H54 (cell line): Measurements from ENCODE around the gene FRMD1.
A peak's percentile ranks its signal among the peaks of the same experiment; 100 is the strongest.

Experiments used
- DNase-seq: peaks from one replicate; pipeline ENCODE4 v3.0.0; 2011; ENCODE audit warnings: low spot score, mixed read lengths; ENCODE audit not compliant: insufficient read length
- FAIRE-seq: peaks from 3 replicates; lab custom pipeline; 2011; peaks lifted over from hg19 to GRCh38; lab: Jason Lieb, UNC
- POLR2A ChIP-seq: IDR thresholded peaks from 2 replicates; pipeline ENCODE4 v1.6.1; 2011; ENCODE audit warnings: low read depth, mild to moderate bottlenecking, low read length

FRMD1 gene

DNA sequence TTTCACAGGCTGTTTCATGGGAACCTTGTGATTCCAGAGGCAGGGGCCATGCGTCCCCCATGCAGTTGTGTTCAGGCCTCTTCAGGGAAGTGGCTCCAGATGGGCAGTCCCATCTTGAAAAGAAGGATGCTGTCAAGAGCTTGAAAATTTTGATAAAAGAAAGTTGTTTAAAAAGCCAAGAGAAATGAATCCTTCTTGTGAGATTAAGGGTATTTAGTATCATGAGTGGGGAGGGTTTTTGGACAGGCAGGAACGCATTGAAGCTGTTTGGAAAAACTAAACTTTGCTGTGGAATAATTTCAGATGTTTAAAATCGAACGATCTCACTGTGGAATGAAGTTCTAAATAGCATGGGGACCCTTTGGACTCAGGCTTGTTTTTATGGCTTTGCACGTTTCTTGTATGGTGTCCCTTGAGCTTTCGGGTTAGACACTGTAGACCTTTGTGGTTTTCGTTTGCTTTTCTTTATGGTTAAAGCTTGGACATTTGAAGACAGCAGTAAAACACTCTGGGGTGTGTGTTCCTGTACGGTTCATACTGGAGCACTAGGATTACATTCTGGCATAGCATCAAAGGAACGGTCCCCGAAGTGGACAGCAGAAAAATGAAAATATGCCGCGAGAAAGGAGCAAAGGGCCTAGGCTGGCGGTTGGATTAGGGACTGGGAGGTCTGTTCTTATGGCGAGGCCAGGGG is 63.4 kb downstream of the FRMD1 start:
- FAIRE-seq (no peak), DNase-seq (no peak)
- TF ChIP-seq POLR2A, result no peak

DNA sequence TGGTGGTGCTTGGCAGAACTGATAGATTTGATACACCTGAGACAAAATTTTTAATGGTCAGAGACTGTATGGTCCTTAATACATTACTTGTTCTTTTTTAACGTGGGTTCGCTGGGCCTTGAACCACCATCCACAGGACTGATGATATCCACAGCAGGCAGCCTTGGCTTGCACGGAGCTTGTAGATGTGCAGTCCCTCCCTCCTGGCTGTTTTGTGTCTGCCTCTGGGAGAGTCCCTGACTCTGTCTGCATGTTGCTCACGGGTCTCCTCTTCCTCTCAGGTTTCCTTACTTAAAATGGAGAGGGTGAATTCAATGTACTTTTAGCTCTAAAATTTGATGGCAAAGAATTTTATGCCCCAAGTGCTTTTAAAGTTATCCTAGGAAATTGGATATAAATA is 64.0 kb downstream of the FRMD1 start:
- no peak for TF ChIP-seq POLR2A
- DNase-seq, result no peak
- FAIRE-seq, result no peak

DNA sequence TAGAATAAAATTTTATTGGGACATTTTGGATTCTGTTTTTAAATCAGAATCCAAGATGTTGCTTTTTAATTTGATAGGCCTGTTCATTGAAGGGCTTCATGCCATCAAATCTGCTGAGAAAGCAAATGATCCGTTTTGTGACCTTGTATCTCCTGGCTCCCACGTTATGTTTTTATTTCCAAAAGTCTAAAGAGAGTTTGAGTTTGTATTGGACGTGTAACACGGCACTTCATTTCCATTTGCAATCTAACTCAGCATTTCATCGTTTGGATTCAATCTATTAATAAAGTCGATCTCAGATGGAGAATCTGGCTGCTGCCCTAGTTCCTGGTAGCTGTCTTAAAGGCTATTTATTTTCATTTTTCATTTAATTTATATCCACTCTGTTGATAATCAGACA is 64.6 kb downstream of the FRMD1 start:
- DNase-seq (no peak), FAIRE-seq (no peak)
- no peak for TF ChIP-seq POLR2A

DNA sequence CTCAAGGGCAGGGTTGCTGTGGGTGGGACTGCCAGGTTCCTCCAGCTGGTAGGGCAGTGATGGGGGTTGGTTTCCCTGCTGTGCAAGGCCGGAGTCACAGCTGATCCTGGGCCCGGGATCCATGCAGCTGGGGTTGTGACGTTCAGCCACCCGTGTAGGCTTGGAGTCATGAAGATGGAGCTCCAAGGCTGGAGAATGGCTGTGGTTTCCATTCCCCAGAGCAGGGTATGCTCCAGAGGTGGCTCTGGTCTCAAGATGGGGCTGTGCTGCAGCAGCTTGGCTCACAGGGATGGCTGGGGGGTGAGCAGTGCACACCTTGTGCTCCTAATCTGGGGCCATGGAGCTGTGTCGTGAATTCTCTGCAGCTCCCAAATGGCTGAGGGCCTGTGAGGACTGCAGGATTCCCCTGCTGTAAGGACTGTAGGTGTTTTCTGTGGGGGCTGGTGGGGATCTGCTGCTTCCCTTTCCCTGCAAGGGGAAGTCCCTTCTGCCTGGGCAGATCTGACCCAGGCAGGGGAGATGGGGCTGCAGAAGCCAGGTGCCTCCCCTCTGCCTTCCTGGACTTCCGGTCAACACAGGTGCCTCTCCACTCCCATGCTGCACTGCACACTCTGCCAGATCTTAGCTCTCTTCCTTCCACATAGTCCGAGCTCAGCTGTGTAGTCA is 65.6 kb downstream of the FRMD1 start:
- FAIRE-seq, result no peak
- no peak for TF ChIP-seq POLR2A

DNA sequence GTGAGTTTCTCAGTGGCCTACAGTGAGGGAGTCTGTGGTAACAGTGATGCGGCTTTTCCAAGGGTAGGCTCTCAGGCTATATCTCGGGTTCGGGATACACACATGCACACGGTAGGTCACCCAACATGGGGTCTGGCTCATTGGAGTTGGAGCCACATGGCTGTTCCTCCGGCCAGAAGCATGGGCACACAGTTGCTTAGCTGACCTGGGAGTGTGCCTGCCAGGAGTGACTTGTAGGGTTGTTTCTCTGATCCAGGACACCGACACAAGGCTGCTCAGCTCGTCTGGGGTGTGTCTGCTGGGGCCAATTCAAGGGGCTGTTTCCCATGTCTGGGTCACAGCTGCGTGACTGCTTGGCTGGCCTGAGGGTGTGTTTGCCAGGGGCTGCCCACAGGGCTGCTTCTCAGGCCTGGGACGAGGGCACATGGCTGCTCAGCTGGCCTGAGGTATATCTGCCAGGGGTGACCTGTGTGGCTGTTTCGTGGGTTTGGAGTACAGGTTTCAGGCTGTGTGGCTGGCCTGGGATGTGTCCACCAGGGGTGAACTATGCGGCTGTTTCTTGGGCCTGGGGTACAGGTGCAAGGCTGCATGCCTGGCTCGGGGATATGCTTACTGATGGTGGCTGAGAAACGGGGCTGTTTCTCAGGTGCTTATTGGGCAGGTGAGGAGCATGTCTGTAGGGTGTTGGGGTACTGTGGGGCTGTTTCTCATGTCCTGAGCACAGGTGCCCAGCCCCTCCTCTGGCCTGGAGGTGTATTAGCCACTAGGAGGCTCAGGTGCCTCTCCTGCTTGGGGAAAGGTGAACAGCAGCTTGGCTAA is 66.4 kb downstream of the FRMD1 start:
- TF ChIP-seq POLR2A, result no peak
- FAIRE-seq, result no peak

More for the DNA sequence above, 65.6 kb downstream of the FRMD1 start:
- DNase-seq, result no peak

DNA sequence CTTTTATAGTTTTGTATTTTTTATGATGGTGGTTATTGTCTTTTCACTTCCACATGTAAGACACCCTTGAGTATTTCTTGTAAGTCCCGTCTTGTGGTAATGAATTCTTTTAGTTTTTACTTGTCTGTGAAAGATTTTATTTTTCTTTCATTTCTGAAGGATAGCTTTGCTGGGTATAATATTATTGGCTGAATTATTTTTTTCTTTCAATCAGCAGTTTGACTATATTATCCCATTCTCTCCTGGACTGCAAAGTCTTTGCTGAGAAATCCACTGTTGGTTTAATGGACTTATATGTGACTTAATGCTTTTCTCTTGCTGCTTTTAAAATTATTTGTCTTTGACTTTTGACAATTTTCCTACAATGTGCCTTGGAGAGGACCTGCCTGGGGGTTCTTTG is 67.7 kb downstream of the FRMD1 start:
- FAIRE-seq, result no peak
- DNase-seq, result no peak
- no peak for TF ChIP-seq POLR2A

More for the DNA sequence above, 66.4 kb downstream of the FRMD1 start:
- no peak for DNase-seq

DNA sequence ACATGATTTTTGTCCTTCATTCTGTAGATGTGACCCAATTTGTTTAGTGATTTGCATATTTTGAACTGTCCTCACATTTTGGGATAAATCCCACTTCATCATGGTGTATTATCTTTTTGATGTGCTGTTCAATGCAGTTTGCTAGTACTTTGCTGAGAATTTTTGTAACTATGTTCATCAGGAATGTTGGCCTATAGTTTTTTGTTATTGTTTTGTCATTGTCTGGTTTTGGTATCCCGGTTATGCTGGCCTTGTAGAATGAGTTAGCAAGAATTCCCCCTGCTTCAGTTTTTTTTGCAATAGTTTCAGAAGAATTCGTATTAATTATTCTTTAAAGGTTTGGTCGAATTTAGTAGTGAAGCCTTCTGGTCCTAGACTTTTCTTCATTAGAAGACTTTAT is 69.7 kb downstream of the FRMD1 start:
- DNase-seq (no peak), FAIRE-seq (no peak)
- no peak for TF ChIP-seq POLR2A

DNA sequence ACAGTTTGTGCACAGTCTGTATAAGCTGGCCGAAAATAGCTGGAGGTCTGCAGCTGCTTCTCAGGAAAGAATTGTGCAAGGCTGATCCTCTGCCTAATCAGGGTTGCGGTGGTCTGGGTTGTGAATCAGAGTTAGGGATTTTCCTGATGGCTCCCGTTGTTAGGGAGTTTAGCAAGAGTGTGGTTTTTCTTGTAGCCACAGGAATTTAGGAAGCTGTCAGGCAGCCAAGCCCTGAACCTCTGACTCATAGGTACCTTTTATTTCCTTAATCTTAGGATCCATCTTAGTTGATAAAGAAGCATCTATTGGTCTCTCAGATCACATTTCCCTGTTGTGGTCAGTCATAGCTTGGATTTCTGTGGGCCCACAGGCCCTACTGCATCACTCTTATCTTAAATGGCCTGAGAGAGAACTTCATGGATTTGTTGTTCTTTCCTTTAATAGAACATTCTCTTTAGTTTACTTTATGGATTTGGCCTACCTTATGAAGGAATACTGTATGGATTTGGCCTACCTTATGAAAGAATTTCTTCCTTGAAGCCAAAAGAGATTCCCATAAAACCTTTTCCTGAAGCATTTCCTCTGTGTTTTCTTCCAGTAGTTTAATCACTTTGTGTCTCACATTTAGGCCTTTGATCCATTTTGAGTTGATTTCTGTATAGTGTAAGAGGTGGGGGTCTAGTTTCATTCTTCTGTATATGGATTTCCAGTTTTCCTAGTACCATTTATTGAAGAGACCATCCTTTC is 71.2 kb downstream of the FRMD1 start:
- DNase-seq, result peak; percentile 31
- TF ChIP-seq POLR2A, result no peak
- FAIRE-seq, result peak; percentile 97

DNA sequence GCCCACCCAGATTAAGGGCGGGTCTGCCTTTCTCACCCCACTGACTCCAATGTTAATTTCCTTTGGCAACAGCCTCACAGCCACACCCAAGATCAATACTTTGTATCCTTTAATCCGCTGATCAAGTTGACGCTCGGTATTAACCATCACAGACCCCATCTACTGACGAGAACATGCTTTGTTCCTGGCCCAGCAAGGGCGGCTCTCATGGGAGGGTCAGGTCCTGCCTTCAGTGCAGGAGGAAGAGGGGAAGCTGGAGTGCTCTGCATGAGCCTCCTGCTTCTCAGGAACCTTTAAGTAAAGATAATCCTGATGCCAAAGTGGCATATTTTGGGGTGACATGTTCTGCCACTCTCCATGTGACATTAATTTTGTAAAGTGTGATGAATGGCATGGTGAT is 73.2 kb downstream of the FRMD1 start:
- FAIRE-seq (no peak), DNase-seq (no peak)
- no peak for TF ChIP-seq POLR2A

DNA sequence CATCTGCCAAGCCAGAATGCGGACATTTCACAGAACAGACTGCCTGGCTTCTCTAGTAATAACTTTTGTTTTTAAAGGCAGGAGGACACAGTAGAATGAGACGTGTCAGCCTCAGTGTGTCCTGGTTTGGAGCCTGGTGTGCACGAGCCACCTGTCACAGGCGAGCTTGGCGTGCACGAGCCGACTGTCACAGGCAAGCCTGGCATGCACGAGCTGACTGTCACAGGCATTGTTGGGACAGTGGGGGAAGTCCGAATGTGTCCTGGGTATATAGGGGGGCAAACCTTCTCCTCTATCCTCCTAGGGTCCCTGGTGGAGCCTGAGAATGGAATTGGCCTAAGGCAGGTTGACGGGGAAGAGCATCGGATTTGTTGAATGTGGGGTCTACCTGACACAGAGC is 74.1 kb downstream of the FRMD1 start:
- FAIRE-seq, result no peak
- TF ChIP-seq POLR2A, result no peak
- no peak for DNase-seq

DNA sequence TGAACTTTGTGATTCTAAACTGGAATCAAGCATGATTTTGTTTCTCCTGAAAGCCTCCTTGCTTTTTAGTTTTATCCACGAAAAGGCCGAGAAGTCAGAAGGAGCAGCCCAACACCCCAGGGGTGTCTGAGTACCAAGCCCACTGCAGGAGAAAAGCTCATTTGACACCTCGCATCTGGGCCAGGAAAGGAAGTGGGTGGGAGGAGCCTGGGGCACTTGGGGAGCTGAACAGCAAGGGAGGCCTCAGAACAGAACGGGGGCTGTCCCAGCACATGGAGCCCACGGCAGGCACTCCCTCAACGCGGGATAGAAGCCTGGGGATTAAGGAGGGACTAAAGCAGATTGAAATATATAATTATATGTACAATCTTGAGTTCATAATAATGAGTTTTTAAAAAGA is 75.0 kb downstream of the FRMD1 start:
- DNase-seq (no peak), FAIRE-seq (no peak)
- TF ChIP-seq POLR2A, result no peak
